Gastroesophageal sphincter (tissue), 3 donors: ENCODE data around the gene TMED5.
"Not testable (repeated sequence)": the region's sequence is repeated elsewhere in the genome, so short reads cannot be mapped to it uniquely, and the experiment has no call there.

Experiments used
- CTCF ChIP-seq, 4 experiments: fragments of 200-600 bp in 2 of 4; fragments of 450-650 bp in 2 of 4; sonication (generic) in 1 of 4; IDR thresholded peaks; one replicate each; pipeline ENCODE4 v1.5.1; 2017 to 2019; ENCODE audit warnings: antibody characterized with exemption in 4 of 4, mild to moderate bottlenecking in 2 of 4, moderate library complexity in 2 of 4
- EP300 ChIP-seq: sonication (generic); formaldehyde crosslinking; IDR thresholded peaks from one replicate; pipeline ENCODE4 v1.6.1; 2017; ENCODE audit warnings: antibody characterized with exemption, mild to moderate bottlenecking
- POLR2A ChIP-seq, 2 donors: fragments of 450-650 bp; IDR thresholded peaks; one replicate each; pipeline ENCODE4 v1.6.1; 2017; ENCODE audit warnings: antibody characterized with exemption in 2 of 2, mild to moderate bottlenecking in 2 of 2, moderate library complexity in 1 of 2
- POLR2AphosphoS5 ChIP-seq: sonication (generic); formaldehyde crosslinking; IDR thresholded peaks from one replicate; pipeline ENCODE4 v1.6.1; 2017; ENCODE audit warnings: antibody characterized with exemption

- not testable (repeated sequence) for TF ChIP-seq POLR2AphosphoS5; POLR2A (IDR thresholded peaks at IDR 0.05); CTCF (IDR thresholded peaks at IDR 0.05); EP300
Measured at GRCh38 chr1:93165895-93166294, 14.3 kb downstream of the TMED5 start.
